Astrocyte of the cerebellum (primary cell): ENCODE results near the gene GCN1.
A peak's percentile ranks its signal among the peaks of the same experiment; 100 is the strongest.

Experiments
- DNase-seq: peaks from one replicate; pipeline ENCODE4 v3.0.0-alpha.2; 2011; ENCODE audit warnings: low read depth
- H3K4me3 ChIP-seq: 2 replicates; pipeline ENCODE4 v1.5.1; 2011; ENCODE audit warnings: mild to moderate bottlenecking, low read depth, low read length, moderate library complexity
- in situ Hi-C: cut with HindIII; loops from 2 replicates; pipeline ENCODE4 v1.10.0; 2017; ENCODE audit warnings: low sequenced_read_pairs
- TF ChIP-seq, protein P1 (sequence below): IDR thresholded peaks from 2 replicates; pipeline ENCODE4 v1.5.1; 2012; ENCODE audit warnings: low read length, low read depth, moderate library complexity, mild to moderate bottlenecking; ENCODE audit errors: missing control alignments

The GCN1 gene, protein sequence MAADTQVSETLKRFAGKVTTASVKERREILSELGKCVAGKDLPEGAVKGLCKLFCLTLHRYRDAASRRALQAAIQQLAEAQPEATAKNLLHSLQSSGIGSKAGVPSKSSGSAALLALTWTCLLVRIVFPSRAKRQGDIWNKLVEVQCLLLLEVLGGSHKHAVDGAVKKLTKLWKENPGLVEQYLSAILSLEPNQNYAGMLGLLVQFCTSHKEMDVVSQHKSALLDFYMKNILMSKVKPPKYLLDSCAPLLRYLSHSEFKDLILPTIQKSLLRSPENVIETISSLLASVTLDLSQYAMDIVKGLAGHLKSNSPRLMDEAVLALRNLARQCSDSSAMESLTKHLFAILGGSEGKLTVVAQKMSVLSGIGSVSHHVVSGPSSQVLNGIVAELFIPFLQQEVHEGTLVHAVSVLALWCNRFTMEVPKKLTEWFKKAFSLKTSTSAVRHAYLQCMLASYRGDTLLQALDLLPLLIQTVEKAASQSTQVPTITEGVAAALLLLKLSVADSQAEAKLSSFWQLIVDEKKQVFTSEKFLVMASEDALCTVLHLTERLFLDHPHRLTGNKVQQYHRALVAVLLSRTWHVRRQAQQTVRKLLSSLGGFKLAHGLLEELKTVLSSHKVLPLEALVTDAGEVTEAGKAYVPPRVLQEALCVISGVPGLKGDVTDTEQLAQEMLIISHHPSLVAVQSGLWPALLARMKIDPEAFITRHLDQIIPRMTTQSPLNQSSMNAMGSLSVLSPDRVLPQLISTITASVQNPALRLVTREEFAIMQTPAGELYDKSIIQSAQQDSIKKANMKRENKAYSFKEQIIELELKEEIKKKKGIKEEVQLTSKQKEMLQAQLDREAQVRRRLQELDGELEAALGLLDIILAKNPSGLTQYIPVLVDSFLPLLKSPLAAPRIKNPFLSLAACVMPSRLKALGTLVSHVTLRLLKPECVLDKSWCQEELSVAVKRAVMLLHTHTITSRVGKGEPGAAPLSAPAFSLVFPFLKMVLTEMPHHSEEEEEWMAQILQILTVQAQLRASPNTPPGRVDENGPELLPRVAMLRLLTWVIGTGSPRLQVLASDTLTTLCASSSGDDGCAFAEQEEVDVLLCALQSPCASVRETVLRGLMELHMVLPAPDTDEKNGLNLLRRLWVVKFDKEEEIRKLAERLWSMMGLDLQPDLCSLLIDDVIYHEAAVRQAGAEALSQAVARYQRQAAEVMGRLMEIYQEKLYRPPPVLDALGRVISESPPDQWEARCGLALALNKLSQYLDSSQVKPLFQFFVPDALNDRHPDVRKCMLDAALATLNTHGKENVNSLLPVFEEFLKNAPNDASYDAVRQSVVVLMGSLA (N-terminal part only)

DNA sequence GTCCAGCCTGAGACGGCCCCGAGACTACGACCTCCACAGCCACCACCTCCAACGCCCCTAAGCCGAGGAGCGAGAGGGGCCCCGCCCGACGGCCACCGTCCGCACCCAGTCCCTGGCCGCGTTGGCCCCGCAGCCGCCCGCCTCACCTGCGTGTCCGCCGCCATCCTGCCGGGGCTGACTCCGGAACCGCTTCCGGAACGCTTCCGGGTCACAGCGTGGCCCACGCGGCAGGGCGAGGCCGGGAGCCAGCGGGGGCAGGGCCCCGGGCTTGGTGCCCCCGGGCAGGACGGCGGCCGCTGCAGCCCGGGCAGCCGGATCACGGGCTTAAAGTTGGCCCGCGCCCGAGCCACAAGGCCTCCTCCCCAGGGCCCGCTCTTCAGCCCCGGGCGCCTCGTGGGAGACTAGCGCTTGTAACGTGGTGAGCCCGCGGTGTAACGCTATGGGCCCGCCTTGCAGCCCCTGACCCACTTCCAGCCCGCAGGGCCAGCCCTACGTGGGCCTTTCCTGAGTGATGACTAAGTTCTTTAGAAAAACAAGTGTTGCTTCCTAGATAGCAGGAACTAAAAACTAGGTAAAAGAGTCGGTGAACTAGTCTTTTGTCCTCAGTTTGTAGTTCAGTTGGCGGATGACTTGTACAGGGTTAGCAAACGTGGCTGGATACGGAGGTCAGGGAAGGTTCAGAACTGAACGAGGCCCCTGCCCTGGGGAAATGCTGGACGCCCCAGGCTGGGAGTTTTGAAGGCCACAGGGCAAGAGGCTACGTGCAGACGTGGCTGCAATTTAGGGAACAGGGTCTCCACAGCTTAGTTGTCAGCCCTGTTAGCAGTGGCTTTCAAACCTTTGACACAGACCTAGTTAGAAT, at the start of gene GCN1:
Gene GCN1 (minus strand): TSS at position 182 of the 862 bp plus-strand sequence. CDS start 18 bp downstream, at position 164.
- TF ChIP-seq, protein P1, sequence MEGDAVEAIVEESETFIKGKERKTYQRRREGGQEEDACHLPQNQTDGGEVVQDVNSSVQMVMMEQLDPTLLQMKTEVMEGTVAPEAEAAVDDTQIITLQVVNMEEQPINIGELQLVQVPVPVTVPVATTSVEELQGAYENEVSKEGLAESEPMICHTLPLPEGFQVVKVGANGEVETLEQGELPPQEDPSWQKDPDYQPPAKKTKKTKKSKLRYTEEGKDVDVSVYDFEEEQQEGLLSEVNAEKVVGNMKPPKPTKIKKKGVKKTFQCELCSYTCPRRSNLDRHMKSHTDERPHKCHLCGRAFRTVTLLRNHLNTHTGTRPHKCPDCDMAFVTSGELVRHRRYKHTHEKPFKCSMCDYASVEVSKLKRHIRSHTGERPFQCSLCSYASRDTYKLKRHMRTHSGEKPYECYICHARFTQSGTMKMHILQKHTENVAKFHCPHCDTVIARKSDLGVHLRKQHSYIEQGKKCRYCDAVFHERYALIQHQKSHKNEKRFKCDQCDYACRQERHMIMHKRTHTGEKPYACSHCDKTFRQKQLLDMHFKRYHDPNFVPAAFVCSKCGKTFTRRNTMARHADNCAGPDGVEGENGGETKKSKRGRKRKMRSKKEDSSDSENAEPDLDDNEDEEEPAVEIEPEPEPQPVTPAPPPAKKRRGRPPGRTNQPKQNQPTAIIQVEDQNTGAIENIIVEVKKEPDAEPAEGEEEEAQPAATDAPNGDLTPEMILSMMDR = no peak
- peak; percentile 33 for DNase-seq
- peak within 1 kb of the TSS; percentile 77 for H3K4me3 ChIP-seq
- in situ Hi-C loops = no loop called here

DNA sequence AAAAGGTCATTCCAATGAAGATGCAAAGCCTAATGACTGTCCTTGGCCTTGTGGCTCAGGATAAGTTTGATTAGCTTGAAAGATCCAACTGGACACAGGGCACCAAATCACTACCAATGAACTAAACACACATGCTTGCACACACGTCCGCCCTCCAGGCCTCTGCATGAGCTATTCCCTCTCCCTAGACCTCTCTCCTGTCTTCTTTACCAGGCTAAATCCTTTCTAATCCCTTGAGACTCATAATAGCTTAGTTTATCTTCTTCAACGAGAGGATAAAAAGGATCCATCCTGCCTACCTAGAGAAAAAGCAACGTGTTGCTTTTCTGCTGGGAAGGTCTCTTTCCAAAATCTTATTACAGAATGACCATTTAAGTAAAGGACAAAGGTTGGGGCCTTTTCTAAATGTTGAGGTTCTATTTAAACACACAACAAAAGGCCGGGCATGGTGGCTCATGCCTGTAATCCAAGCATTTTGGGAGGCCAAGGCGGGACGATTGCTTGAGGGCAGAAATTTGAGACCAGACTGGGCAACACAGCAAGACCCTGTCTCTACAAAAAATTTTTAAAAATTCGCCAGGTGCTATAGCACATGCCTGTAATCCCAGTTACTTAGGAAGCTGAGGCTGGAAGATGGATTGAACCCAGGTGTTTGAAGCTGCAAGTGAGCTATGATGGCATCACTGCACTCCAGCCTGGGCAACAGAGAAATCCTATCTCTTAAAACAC, 48.6 kb upstream of the GCN1 start:
- no peak overlapping the region for H3K4me3 ChIP-seq
- in situ Hi-C loops = no loop called here
- no peak for DNase-seq
- TF ChIP-seq, protein P1 = no peak

DNA sequence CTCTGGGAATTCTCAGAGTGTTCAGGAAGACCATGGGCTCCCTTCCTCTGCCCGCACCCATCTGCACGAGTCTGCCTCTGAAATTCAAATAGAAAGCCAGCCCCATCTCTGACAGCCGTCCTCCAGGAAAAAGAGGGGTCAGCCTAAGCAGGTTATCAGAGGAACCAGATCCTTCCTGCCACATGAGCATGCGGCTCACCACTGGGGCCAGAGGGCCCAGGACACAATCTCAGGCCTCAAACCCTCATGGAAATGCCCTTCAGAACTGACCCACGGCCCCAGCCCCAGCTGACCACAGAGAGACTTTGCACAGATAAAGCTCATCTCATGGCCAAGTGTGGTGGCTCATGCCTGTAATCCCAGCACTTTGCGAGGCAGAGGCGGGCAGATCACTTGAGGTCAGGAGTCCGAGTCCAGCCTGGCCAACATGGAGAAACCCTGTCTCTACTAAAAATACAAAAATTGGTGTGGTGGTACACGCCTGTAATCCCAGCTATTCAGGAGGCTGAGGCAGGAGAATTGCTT, 47.8 kb upstream of the GCN1 start:
- TF ChIP-seq, protein P1 = no peak
- H3K4me3 ChIP-seq = no peak overlapping the region
- in situ Hi-C loops = no loop called here
- no peak for DNase-seq

DNA sequence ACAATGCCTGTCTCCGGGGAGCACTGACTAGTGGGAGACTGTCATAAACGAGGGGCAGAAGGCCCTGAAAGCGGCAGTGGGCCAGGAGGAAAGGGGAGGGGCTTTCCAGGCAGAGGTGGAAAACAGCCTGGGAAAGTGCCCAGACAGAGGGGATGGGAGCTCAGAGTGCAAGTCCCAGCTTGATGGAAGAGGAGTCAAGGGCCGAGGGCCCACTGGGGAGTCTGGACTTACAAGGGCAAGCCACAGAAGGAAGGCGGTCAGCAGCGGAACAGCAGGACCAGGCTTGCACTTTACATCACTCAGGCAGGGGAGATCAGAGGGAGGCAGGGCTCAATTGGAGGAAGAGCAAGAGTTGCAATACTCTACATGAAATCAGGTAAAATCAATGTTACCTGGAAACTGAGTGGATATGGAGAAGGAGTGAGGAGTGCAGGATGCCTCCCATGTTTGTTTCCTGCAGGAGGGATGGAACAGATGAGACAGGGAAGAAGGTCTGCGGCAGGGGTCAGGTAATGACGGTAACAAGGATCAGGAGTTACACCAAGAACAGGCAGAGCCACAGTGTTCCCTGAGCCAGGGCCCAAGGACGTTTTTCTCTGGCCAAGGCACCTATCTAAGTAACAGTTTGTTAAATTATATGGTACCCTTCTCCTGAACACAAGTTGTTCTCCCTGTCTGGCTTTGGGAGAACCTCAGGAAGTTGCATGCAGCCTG, 47.2 kb upstream of the GCN1 start:
- TF ChIP-seq, protein P1 = no peak
- no peak overlapping the region for H3K4me3 ChIP-seq
- in situ Hi-C loops = no loop called here
- no peak for DNase-seq

DNA sequence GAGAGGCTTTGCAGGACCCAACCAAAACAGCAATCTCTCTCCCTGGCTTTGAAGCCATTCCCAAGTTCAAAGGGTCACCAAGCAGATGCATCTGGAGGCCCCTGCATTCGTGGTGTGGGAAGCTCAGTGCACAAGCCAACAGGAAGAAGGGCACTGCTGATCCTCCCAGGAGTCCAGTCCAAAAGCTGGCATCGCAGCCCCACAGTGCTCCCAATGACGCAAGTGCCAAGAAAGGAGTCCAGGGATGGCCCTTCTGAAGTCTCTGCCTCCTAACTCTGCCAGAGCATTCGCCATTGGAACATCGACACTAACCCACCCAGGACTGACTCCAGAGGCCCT, 45.9 kb upstream of the GCN1 start:
- no peak for DNase-seq
- TF ChIP-seq, protein P1 = no peak
- H3K4me3 ChIP-seq = no peak overlapping the region
- in situ Hi-C loops = no loop called here
